GM23338 (cell line): ENCODE results near the gene ZMPSTE24. TPM values are rescaled to one million over a fixed set of nuclear protein-coding genes. Genes with fewer than 3 reads are reported as not detected.

Experiments used
- ATAC-seq: fragments of 200-7000 bp; cut with Tn5 transposase; 3 replicates; pipeline ENCODE4 v1.9.1; 2020
- DNase-seq: peaks from one replicate; pipeline ENCODE4 v3.0.0-alpha.2; 2015; ENCODE audit warnings: low spot score
- H2AFZ ChIP-seq: fragments of 200-600 bp; sonication (generic); 2 replicates; pipeline ENCODE4 v1.8.0; 2016; ENCODE audit warnings: antibody characterized with exemption, mild to moderate bottlenecking, moderate library complexity
- H3F3A ChIP-seq: fragments of 200-600 bp; sonication (generic); replicated peaks from 2 replicates; pipeline ENCODE4 v1.8.0; 2017; ENCODE audit warnings: antibody characterized with exemption, mixed run types, low read depth
- H3K27ac ChIP-seq: fragments of 200-600 bp; sonication (generic); 2 replicates; pipeline ENCODE4 v1.6.1; 2016; ENCODE audit warnings: low read depth
- H3K27me3 ChIP-seq: fragments of 200-600 bp; sonication (generic); 2 replicates; pipeline ENCODE4 v1.8.0; 2016; ENCODE audit warnings: mild to moderate bottlenecking, mixed run types, moderate library complexity; ENCODE audit not compliant: insufficient read depth
- H3K36me3 ChIP-seq: fragments of 200-600 bp; sonication (generic); 2 replicates; pipeline ENCODE4 v1.8.0; 2016; ENCODE audit warnings: mild to moderate bottlenecking; ENCODE audit not compliant: insufficient read depth
- H3K4me1 ChIP-seq: fragments of 200-600 bp; sonication (generic); 2 replicates; pipeline ENCODE4 v1.8.0; 2016; ENCODE audit warnings: mild to moderate bottlenecking, moderate library complexity; ENCODE audit not compliant: insufficient read depth
- H3K4me2 ChIP-seq: fragments of 200-600 bp; sonication (generic); 2 replicates; pipeline ENCODE4 v1.7.1; 2017; ENCODE audit warnings: mixed run types
- H3K4me3 ChIP-seq: fragments of 200-600 bp; sonication (generic); 2 replicates; pipeline ENCODE4 v1.6.1; 2016; ENCODE audit warnings: mixed run types
- H3K79me2 ChIP-seq: fragments of 200-600 bp; sonication (generic); replicated peaks from 2 replicates; pipeline ENCODE4 v1.8.0; 2017; ENCODE audit warnings: mild to moderate bottlenecking; ENCODE audit not compliant: insufficient read depth
- H3K9me2 ChIP-seq: fragments of 200-600 bp; sonication (generic); 2 replicates; pipeline ENCODE4 v1.8.0; 2017; ENCODE audit not compliant: insufficient read depth
- H4K20me1 ChIP-seq: fragments of 200-600 bp; sonication (generic); replicated peaks from 2 replicates; pipeline ENCODE4 v1.8.0; 2017; ENCODE audit warnings: mild to moderate bottlenecking; ENCODE audit not compliant: insufficient read depth
- H3K27ac Mint-ChIP-seq: 2 replicates; pipeline ENCODE4 v1.8.0; 2020; ENCODE audit warnings: inconsistent platforms, mild to moderate bottlenecking, moderate library complexity, mixed read lengths
- H3K27me3 Mint-ChIP-seq: 3 replicates; pipeline ENCODE4 v1.8.0; 2022; ENCODE audit warnings: low read depth, mild to moderate bottlenecking, moderate library complexity, mixed read lengths, inconsistent platforms; ENCODE audit not compliant: insufficient read depth, poor library complexity
- H3K36me3 Mint-ChIP-seq: 3 replicates; pipeline ENCODE4 v1.8.0; 2021; ENCODE audit warnings: low read depth, mild to moderate bottlenecking, inconsistent platforms, moderate library complexity, mixed read lengths
- H3K4me1 Mint-ChIP-seq: 3 replicates; pipeline ENCODE4 v1.8.0; 2020; ENCODE audit warnings: mild to moderate bottlenecking, inconsistent platforms, mixed read lengths
- H3K4me3 Mint-ChIP-seq: 3 replicates; pipeline ENCODE4 v1.8.0; 2021; ENCODE audit warnings: moderate library complexity, mild to moderate bottlenecking, inconsistent platforms, mixed read lengths
- H3K9me3 Mint-ChIP-seq: 3 replicates; pipeline ENCODE4 v1.8.0; 2020; ENCODE audit warnings: moderate library complexity, mild to moderate bottlenecking, inconsistent platforms, mixed read lengths
- CREB1 ChIP-seq: fragments of 250-450 bp; sonication (Bioruptor Pico); IDR thresholded peaks from 2 replicates; pipeline ENCODE4 v1.5.0; 2020; ENCODE audit warnings: low read depth, mild to moderate bottlenecking, moderate library complexity
- CTCF ChIP-seq, 2 experiments: fragments of 200-600 bp in 1 of 2; sonication (generic) in 1 of 2; conservative IDR thresholded peaks; 2 replicates each; pipeline versions ENCODE4 v1.5.1 to v1.6.1; 2016 to 2017; ENCODE audit warnings: antibody characterized with exemption in 2 of 2, low read depth in 2 of 2, mild to moderate bottlenecking in 2 of 2, moderate library complexity in 1 of 2
- POLR2AphosphoS5 ChIP-seq: IDR thresholded peaks from 2 replicates; pipeline ENCODE4 v1.6.1; 2016; ENCODE audit warnings: antibody characterized with exemption, low read depth
- REST ChIP-seq: IDR thresholded peaks from one replicate; pipeline ENCODE4 v1.6.1; 2018; ENCODE audit warnings: antibody characterized with exemption; ENCODE audit not compliant: unreplicated experiment
- ZNF331 ChIP-seq: fragments of 250-450 bp; sonication (Bioruptor Pico); IDR thresholded peaks from 2 replicates; pipeline ENCODE4 v1.5.0; 2020; ENCODE audit warnings: low read depth, mild to moderate bottlenecking, moderate library complexity
- ZNF462 ChIP-seq: fragments of 250-450 bp; sonication (Bioruptor Pico); IDR thresholded peaks from 2 replicates; pipeline ENCODE4 v1.5.0; 2020; ENCODE audit warnings: mild to moderate bottlenecking, moderate library complexity
- polyA plus RNA-seq: library from polyadenylated mRNA; unstranded; fragments of >200 nt; fragmentation: Nextera tagmentation; extraction: Ambion mirVana; gene quantifications from 2 replicates; pipeline ENCODE4 v1.2.1, GENCODE V29; 2016
- total RNA-seq: library from RNA; depleted of rRNA; stranded (reverse); fragments of >200 nt; shearing (Covaris generic); gene quantifications from 2 replicates; pipeline ENCODE4 v1.2.3, GENCODE V29; 2014

Gene ZMPSTE24
- total and polyA plus RNA-seq, 2 experiments from 2014 or later: 23.1 to 51.2 TPM

GRCh38 chr1:40244138-40244744, 13.8 kb upstream of the ZMPSTE24 start (continued):
- TF ChIP-seq ZNF462 (CRISPR knock-in tag) (no peak), ZNF331 (no peak), CTCF (conservative IDR thresholded peaks at IDR 0.05; ENCODE audit: low read depth in 2 of 2) (no peak)

- Mint-ChIP-seq H3K27me3 (no peaks in the 10 kb centered on the region), H3K9me3 (no peaks in the 10 kb centered on the region), H3K36me3 (no peaks in the 10 kb centered on the region), H3K27ac (no peak overlapping the region), H3K4me3 (no peak overlapping the region), H3K4me1 (no peaks in the 10 kb centered on the region)
- Histone ChIP-seq H3K4me3 (no peak overlapping the region), H3K4me2 (no peak overlapping the region), H3F3A (no peaks in the 10 kb centered on the region), H3K27ac (no peak overlapping the region), H3K27me3 (no peaks in the 10 kb centered on the region), H3K9me2 (no peaks in the 10 kb centered on the region), H4K20me1 (no peaks in the 10 kb centered on the region), H3K36me3 (no peaks in the 10 kb centered on the region), H3K79me2 (no peaks in the 10 kb centered on the region), H3K4me1 (no peaks in the 10 kb centered on the region), H2AFZ (no peak overlapping the region)
- DNase-seq: no peak
- ATAC-seq: no peak
- TF ChIP-seq POLR2AphosphoS5 (no peak), CREB1 (CRISPR knock-in tag) (no peak), CTCF (conservative IDR thresholded peaks at IDR 0.05; ENCODE audit: low read depth in 2 of 2) (no peak), REST (no peak)
Observed at GRCh38 chr1:40245686-40246085, 12.3 kb upstream of the ZMPSTE24 start.
